Progenitor cell of endocrine pancreas (in vitro differentiated cells): ENCODE data around the gene FOXN3. TPM values are rescaled to one million over a fixed set of nuclear protein-coding genes. Genes with fewer than 3 reads are reported as not detected.

ENCODE experiments used
- DNase-seq: peaks from one replicate; pipeline ENCODE4 v3.0.0; 2021; ENCODE audit warnings: low spot score; ENCODE audit not compliant: unreplicated experiment
- H3K27ac Mint-ChIP-seq: 2 replicates; pipeline ENCODE4 v1.8.0; 2021; ENCODE audit warnings: mild to moderate bottlenecking, moderate library complexity, mixed read lengths
- H3K27me3 Mint-ChIP-seq: 2 replicates; pipeline ENCODE4 v1.8.0; 2021; ENCODE audit warnings: mixed read lengths
- H3K36me3 Mint-ChIP-seq: 2 replicates; pipeline ENCODE4 v1.8.0; 2022; ENCODE audit warnings: mixed read lengths; ENCODE audit not compliant: insufficient read depth
- H3K4me1 Mint-ChIP-seq: 2 replicates; pipeline ENCODE4 v1.8.0; 2021; ENCODE audit warnings: low read depth, mixed read lengths
- H3K4me3 Mint-ChIP-seq: 2 replicates; pipeline ENCODE4 v1.8.0; 2021; ENCODE audit warnings: low read depth, mild to moderate bottlenecking, moderate library complexity, mixed read lengths
- H3K9me3 Mint-ChIP-seq: 2 replicates; pipeline ENCODE4 v1.8.0; 2021; ENCODE audit warnings: low read depth, mixed read lengths
- CTCF ChIP-seq: fragments of 200-600 bp; sonication (generic); IDR thresholded peaks from one replicate; pipeline ENCODE4 v1.5.0; 2021; ENCODE audit warnings: antibody characterized with exemption, mild to moderate bottlenecking; ENCODE audit not compliant: unreplicated experiment
- total RNA-seq: library from RNA; stranded (reverse); gene quantifications from 2 replicates; pipeline ENCODE4 v1.2.1, GENCODE V29; 2021

Gene FOXN3
- total RNA-seq, 1 donor from 2014 or later, result 25.8 TPM

GRCh38 chr14:89175881-89176799, 240.9 kb downstream of the FOXN3 start:
- no peak overlapping the region for H3K4me3 Mint-ChIP-seq
- no peak for TF ChIP-seq CTCF
- DNase-seq, result no peak
- peaks cover 14% of the 10 kb centered on the region for H3K4me1 Mint-ChIP-seq
- peaks cover 13% of the 10 kb centered on the region for H3K9me3 Mint-ChIP-seq
- no peak overlapping the region for H3K27ac Mint-ChIP-seq
- H3K36me3 Mint-ChIP-seq, result peaks cover 13% of the 10 kb centered on the region
- peaks cover 28% of the 10 kb centered on the region for H3K27me3 Mint-ChIP-seq

GRCh38 chr14:89171628-89172027, 245.4 kb downstream of the FOXN3 start:
- peaks cover 9% of the 10 kb centered on the region for H3K27me3 Mint-ChIP-seq
- peaks cover 12% of the 10 kb centered on the region for H3K36me3 Mint-ChIP-seq
- no peak overlapping the region for H3K4me3 Mint-ChIP-seq
- no peak overlapping the region for H3K27ac Mint-ChIP-seq
- H3K9me3 Mint-ChIP-seq, result peaks cover 22% of the 10 kb centered on the region
- DNase-seq, result no peak
- H3K4me1 Mint-ChIP-seq, result peaks cover 11% of the 10 kb centered on the region
- no peak for TF ChIP-seq CTCF

GRCh38 chr14:89171168-89171567, 245.9 kb downstream of the FOXN3 start:
- no peak overlapping the region for H3K27ac Mint-ChIP-seq
- H3K27me3 Mint-ChIP-seq, result peaks cover 9% of the 10 kb centered on the region
- no peak overlapping the region for H3K4me3 Mint-ChIP-seq
- peaks cover 22% of the 10 kb centered on the region for H3K9me3 Mint-ChIP-seq
- no peak for TF ChIP-seq CTCF
- no peak for DNase-seq
- peaks cover 7% of the 10 kb centered on the region for H3K4me1 Mint-ChIP-seq
- peaks cover 12% of the 10 kb centered on the region for H3K36me3 Mint-ChIP-seq

- H3K9me3 Mint-ChIP-seq, result peaks cover 18% of the 10 kb centered on the region
- no peak overlapping the region for H3K27ac Mint-ChIP-seq
- peaks cover 3% of the 10 kb centered on the region for H3K4me1 Mint-ChIP-seq
- H3K27me3 Mint-ChIP-seq, result peaks cover 2% of the 10 kb centered on the region
- no peak overlapping the region for H3K4me3 Mint-ChIP-seq
- H3K36me3 Mint-ChIP-seq, result peaks cover 4% of the 10 kb centered on the region
- no peak for DNase-seq
- no peak for TF ChIP-seq CTCF
Observed at GRCh38 chr14:89167705-89168104, 249.3 kb downstream of the FOXN3 start.

- Mint-ChIP-seq H3K4me1 (peaks cover 3% of the 10 kb centered on the region), H3K4me3 (no peak overlapping the region), H3K27ac (no peak overlapping the region), H3K36me3 (peaks cover 5% of the 10 kb centered on the region), H3K9me3 (peaks cover 11% of the 10 kb centered on the region), H3K27me3 (peaks cover 2% of the 10 kb centered on the region)
- DNase-seq, result no peak
- TF ChIP-seq CTCF, result no peak
Observed at GRCh38 chr14:89166633-89167032, 250.4 kb downstream of the FOXN3 start.
